HEK293 (cell line): ENCODE results near the gene ZNF829.

Experiments
- CTCF ChIA-PET: fragments of 350-600 bp; formaldehyde crosslinking; extraction: SDS; loops from one replicate; lab custom pipeline; 2021; ENCODE audit warnings: antibody characterized with exemption; lab: Yijun Ruan, JAX
- POLR2A ChIA-PET: fragments of 300-600 bp; formaldehyde crosslinking; extraction: SDS; loops from one replicate; lab custom pipeline; 2020; ENCODE audit warnings: antibody characterized with exemption, inconsistent platforms; lab: Yijun Ruan, JAX
- H3K27ac ChIP-seq: fragments of 200-500 bp; sonication (Bioruptor generic); 2 replicates; pipeline ENCODE4 v1.5.1; 2014; ENCODE audit warnings: low read depth, low read length, control low read depth, inconsistent platforms; ENCODE audit errors: extremely low read depth
- H3K36me3 ChIP-seq, 2 experiments: fragments of 200-500 bp in 1 of 2; sonication (Bioruptor generic) in 1 of 2; 1 replicate in 1 of 2; 2 replicates in 1 of 2; pipeline ENCODE4 v1.5.1; 2014 to 2017; ENCODE audit warnings: inconsistent platforms in 2 of 2, low read length in 2 of 2; ENCODE audit not compliant: control insufficient read depth in 2 of 2, insufficient read depth in 1 of 2
- H3K4me1 ChIP-seq: fragments of 200-500 bp; sonication (Bioruptor generic); 2 replicates; pipeline ENCODE4 v1.5.1; 2014; ENCODE audit warnings: mild to moderate bottlenecking, low read length, inconsistent platforms; ENCODE audit not compliant: control insufficient read depth, insufficient read depth
- H3K4me3 ChIP-seq: 2 replicates; pipeline ENCODE4 v1.5.1; 2011; ENCODE audit warnings: low read depth, mild to moderate bottlenecking, control low read depth, low read length, moderate library complexity
- H3K9me3 ChIP-seq: fragments of 200-500 bp; sonication (Bioruptor generic); 2 replicates; pipeline ENCODE4 v1.5.1; 2014; ENCODE audit warnings: low read depth, low read length, inconsistent platforms; ENCODE audit not compliant: control insufficient read depth, insufficient read depth
- EGR2 ChIP-seq: fragments of 450-650 bp; formaldehyde crosslinking; IDR thresholded peaks from 2 replicates; pipeline ENCODE4 v1.5.1; 2016; ENCODE audit warnings: low read depth, missing biosample characterization, missing genetic modification characterization
- KLF16 ChIP-seq: fragments of 450-650 bp; formaldehyde crosslinking; IDR thresholded peaks from 2 replicates; pipeline ENCODE4 v1.5.1; 2017; ENCODE audit warnings: missing biosample characterization, missing genetic modification characterization
- PRDM10 ChIP-seq: fragments of 450-650 bp; formaldehyde crosslinking; IDR thresholded peaks from 2 replicates; pipeline ENCODE4 v1.5.1; 2016; ENCODE audit warnings: missing biosample characterization, missing genetic modification characterization
- PRDM2 ChIP-seq: fragments of 450-650 bp; formaldehyde crosslinking; IDR thresholded peaks from 2 replicates; pipeline ENCODE4 v1.5.1; 2016; ENCODE audit warnings: missing biosample characterization, missing genetic modification characterization, borderline replicate concordance
- SCRT1 ChIP-seq: fragments of 450-650 bp; formaldehyde crosslinking; IDR thresholded peaks from 2 replicates; pipeline ENCODE4 v1.5.1; 2016; ENCODE audit warnings: missing biosample characterization, missing genetic modification characterization, borderline replicate concordance
- ZBTB10 ChIP-seq: fragments of 450-650 bp; formaldehyde crosslinking; IDR thresholded peaks from 2 replicates; pipeline ENCODE4 v1.5.1; 2016; ENCODE audit warnings: missing biosample characterization, missing genetic modification characterization
- ZBTB26 ChIP-seq: fragments of 450-650 bp; formaldehyde crosslinking; optimal IDR thresholded peaks from 2 replicates; pipeline ENCODE3; 2016; ENCODE audit warnings: missing biosample characterization, mild to moderate bottlenecking, missing genetic modification characterization
- ZNF138 ChIP-seq: fragments of 450-650 bp; formaldehyde crosslinking; IDR thresholded peaks from 2 replicates; pipeline ENCODE4 v1.5.1; 2016; ENCODE audit warnings: missing biosample characterization, missing genetic modification characterization, borderline replicate concordance
- ZNF214 ChIP-seq: fragments of 450-650 bp; formaldehyde crosslinking; IDR thresholded peaks from 2 replicates; pipeline ENCODE4 v1.5.1; 2017; ENCODE audit warnings: missing biosample characterization, mild to moderate bottlenecking, missing genetic modification characterization, borderline replicate concordance
- ZNF362 ChIP-seq: fragments of 450-650 bp; formaldehyde crosslinking; IDR thresholded peaks from 2 replicates; pipeline ENCODE4 v1.5.1; 2016; ENCODE audit warnings: missing biosample characterization, missing genetic modification characterization
- ZNF391 ChIP-seq: fragments of 450-650 bp; formaldehyde crosslinking; IDR thresholded peaks from 2 replicates; pipeline ENCODE4 v1.5.1; 2016; ENCODE audit warnings: low read depth, missing biosample characterization, missing genetic modification characterization, borderline replicate concordance
- ZNF394 ChIP-seq: fragments of 450-650 bp; formaldehyde crosslinking; IDR thresholded peaks from 2 replicates; pipeline ENCODE4 v1.5.1; 2016; ENCODE audit warnings: missing biosample characterization, missing genetic modification characterization, mild to moderate bottlenecking, moderate library complexity, borderline replicate concordance
- ZNF501 ChIP-seq: fragments of 450-650 bp; formaldehyde crosslinking; IDR thresholded peaks from 2 replicates; pipeline ENCODE4 v1.5.1; 2016; ENCODE audit warnings: missing biosample characterization, missing genetic modification characterization
- ZNF510 ChIP-seq: fragments of 450-650 bp; formaldehyde crosslinking; IDR thresholded peaks from 2 replicates; pipeline ENCODE4 v1.5.1; 2018; ENCODE audit warnings: mild to moderate bottlenecking, missing genetic modification characterization, missing biosample characterization; ENCODE audit not compliant: insufficient replicate concordance
- ZNF548 ChIP-seq: fragments of 450-650 bp; formaldehyde crosslinking; IDR thresholded peaks from 2 replicates; pipeline ENCODE4 v1.5.1; 2016; ENCODE audit warnings: missing biosample characterization, missing genetic modification characterization
- ZNF580 ChIP-seq: fragments of 450-650 bp; formaldehyde crosslinking; IDR thresholded peaks from 2 replicates; pipeline ENCODE4 v1.5.1; 2016; ENCODE audit warnings: missing biosample characterization, missing genetic modification characterization
- ZNF610 ChIP-seq: fragments of 450-650 bp; formaldehyde crosslinking; IDR thresholded peaks from 2 replicates; pipeline ENCODE4 v1.5.1; 2016; ENCODE audit warnings: missing biosample characterization, missing genetic modification characterization, borderline replicate concordance
- ZNF658 ChIP-seq: fragments of 450-650 bp; formaldehyde crosslinking; IDR thresholded peaks from 2 replicates; pipeline ENCODE4; 2016; ENCODE audit warnings: missing biosample characterization, missing genetic modification characterization
- ZNF747 ChIP-seq: fragments of 450-650 bp; formaldehyde crosslinking; IDR thresholded peaks from 2 replicates; pipeline ENCODE4 v1.5.1; 2016; ENCODE audit warnings: missing biosample characterization, missing genetic modification characterization

ZNF829 gene

GRCh38 chr19:36849701-36850558 is 66.2 kb downstream of the ZNF829 start:
- Histone ChIP-seq H3K36me3 (peaks cover 44 to 56% of the 10 kb centered on the region in 2 experiments), H3K4me1 (peaks cover 6% of the 10 kb centered on the region; the same call in 1 of the 2 replicates), H3K9me3 (peaks cover 16% of the 10 kb centered on the region), H3K27ac (peak overlapping the region; percentile 66; the same call in 1 of the 2 replicates), H3K4me3 (peak overlapping the region; percentile 66)
- ChIA-PET CTCF (interaction anchor here (0.6 to 1.3 kb wide), 10 partner anchors 9 to 835 kb away, joined by 3 to 7 read pairs (median 3); partner anchors contain the start of gene ZNF790), POLR2A (interaction anchor here (0.5 to 3.8 kb wide), 29 partner anchors 8 to 930 kb away, joined by 3 to 122 read pairs (median 7); partner anchors contain the start of genes ZFP14, ZNF146, ZNF260 and ZNF382)
- no peak for TF ChIP-seq ZNF214 (tag by site-specific recombination)
- TF ChIP-seq PRDM2 = 0 out of 2 replicates have a peak, but pooled peaks have one; percentile 78
- peak; percentile 91 for TF ChIP-seq ZNF391
- no peak for TF ChIP-seq SCRT1
- TF ChIP-seq ZBTB26 = peak; percentile 60
- no peak for TF ChIP-seq ZNF510
- TF ChIP-seq ZNF610 (tag by site-specific recombination) = peak; percentile 75
- 0 out of 2 replicates have a peak, but pooled peaks have one; percentile 45 for TF ChIP-seq ZNF580 (tag by site-specific recombination)
- peak; percentile 91 for TF ChIP-seq ZNF501 (tag by site-specific recombination)
- peak; percentile 74; the same call in 1 of the 2 replicates for TF ChIP-seq ZNF138
- TF ChIP-seq ZNF747 = no peak
- peak; percentile 72 for TF ChIP-seq ZNF548 (tag by site-specific recombination)
- peak; percentile 60; the same call in 1 of the 2 replicates for TF ChIP-seq ZNF658 (tag by site-specific recombination)
- TF ChIP-seq KLF16 (tag by site-specific recombination) = peak; percentile 75
- peak; percentile 99 for TF ChIP-seq PRDM10 (tag by site-specific recombination)
- peak; percentile 94 for TF ChIP-seq EGR2 (tag by site-specific recombination)
- peak; percentile 99 for TF ChIP-seq ZBTB10 (tag by site-specific recombination)
- no peak for TF ChIP-seq ZNF362 (tag by site-specific recombination)
- TF ChIP-seq ZNF394 = peak; percentile 61; the same call in 1 of the 2 replicates
